ENCODE data around the gene TRPC1. TPM values are rescaled to one million over a fixed set of nuclear protein-coding genes. Genes with fewer than 3 reads are reported as not detected.

The TRPC1 gene
- total RNA-seq, 4 donors from 2014 or later = 0.91 to 11.8 (median 1.0) TPM

DNA sequence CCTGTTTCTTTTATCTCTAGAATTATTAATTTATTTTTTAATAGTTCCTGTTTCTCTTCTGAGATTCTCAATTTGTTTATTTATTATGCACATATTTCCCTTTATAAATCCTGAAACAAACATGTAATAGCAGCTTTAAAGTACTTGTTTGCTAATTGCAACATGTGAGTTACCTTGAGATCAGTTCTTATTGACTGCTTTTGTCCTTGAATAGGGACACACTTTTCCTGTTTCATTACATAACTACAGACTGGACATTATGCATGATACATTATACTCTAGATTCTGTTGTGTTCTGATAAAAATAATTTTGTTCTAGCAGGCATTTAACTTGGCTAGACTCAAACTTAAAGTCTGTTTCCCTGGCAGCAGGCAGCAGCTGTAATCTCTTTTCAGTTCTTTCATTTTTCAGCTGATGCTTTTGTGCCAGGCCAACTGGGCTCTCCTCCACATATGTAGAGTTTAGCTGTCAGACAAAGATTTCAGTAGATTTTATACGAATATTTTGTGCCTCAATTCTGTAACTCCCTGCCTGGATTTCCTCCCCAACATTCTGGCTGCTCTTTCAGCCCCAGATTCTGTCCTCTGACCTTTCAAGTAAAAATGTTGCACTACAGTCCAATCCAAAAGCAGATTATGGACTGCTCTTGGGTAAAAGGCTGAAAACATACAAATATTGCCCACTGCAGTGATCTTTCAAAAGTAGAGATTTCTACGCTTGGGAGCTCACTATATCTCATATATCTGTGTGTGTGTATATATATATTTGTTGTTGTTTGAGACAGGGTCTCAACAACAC lies 123.1 kb downstream of the TRPC1 start:
- TF ChIP-seq, protein P1, sequence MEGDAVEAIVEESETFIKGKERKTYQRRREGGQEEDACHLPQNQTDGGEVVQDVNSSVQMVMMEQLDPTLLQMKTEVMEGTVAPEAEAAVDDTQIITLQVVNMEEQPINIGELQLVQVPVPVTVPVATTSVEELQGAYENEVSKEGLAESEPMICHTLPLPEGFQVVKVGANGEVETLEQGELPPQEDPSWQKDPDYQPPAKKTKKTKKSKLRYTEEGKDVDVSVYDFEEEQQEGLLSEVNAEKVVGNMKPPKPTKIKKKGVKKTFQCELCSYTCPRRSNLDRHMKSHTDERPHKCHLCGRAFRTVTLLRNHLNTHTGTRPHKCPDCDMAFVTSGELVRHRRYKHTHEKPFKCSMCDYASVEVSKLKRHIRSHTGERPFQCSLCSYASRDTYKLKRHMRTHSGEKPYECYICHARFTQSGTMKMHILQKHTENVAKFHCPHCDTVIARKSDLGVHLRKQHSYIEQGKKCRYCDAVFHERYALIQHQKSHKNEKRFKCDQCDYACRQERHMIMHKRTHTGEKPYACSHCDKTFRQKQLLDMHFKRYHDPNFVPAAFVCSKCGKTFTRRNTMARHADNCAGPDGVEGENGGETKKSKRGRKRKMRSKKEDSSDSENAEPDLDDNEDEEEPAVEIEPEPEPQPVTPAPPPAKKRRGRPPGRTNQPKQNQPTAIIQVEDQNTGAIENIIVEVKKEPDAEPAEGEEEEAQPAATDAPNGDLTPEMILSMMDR (IDR thresholded peaks at IDR 0.05) = no peak
- no peak for TF ChIP-seq POLR2A (IDR thresholded peaks at IDR 0.05)
- intact Hi-C loops (cut with DNase I) = no loop called here
- no peak overlapping the region for H3K4me3 ChIP-seq
- no peaks in the 10 kb centered on the region for H3K9me3 ChIP-seq
- DNase-seq = no peak
- H3K27ac ChIP-seq = no peak overlapping the region
- no peaks in the 10 kb centered on the region for H3K36me3 ChIP-seq
- no peaks in the 10 kb centered on the region for H3K27me3 ChIP-seq
- WGBS, 2 donors = 27 to 30% methylated on average over 2 of the region's 2 CpGs
- H3K4me1 ChIP-seq = peaks cover 0 to 11% (median 7%) of the 10 kb centered on the region in 3 donors

DNA sequence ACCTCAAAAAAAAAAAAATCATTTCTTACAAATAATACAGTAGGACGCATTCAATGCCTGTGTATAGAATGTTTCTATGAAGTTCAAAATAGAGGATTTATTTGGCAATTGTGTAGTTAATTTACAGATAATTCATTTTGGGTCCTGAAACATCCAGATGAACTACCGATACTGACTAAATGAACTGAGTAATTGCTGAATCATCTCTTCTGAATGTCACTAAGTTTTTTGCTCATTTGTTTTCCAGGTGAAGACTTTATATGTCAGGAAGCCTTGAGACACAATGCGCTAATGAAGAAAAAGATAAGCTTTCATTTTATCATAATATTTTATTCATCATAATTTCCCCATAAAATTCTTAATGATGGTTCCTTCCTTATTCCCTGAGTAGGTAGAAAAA lies 125.3 kb downstream of the TRPC1 start:
- no peak for TF ChIP-seq POLR2A (IDR thresholded peaks at IDR 0.05)
- TF ChIP-seq, protein P1 (IDR thresholded peaks at IDR 0.05) = no peak
- Histone ChIP-seq H3K27ac (no peak overlapping the region), H3K4me1 (peaks cover 5 to 11% (median 7%) of the 10 kb centered on the region in 3 donors), H3K27me3 (no peaks in the 10 kb centered on the region), H3K9me3 (no peaks in the 10 kb centered on the region), H3K36me3 (no peaks in the 10 kb centered on the region), H3K4me3 (no peak overlapping the region)
- WGBS, 2 donors = 77 to 85% methylated on average over 3 of the region's 3 CpGs
- intact Hi-C loops (cut with DNase I) = no loop called here
- no peak for DNase-seq

DNA sequence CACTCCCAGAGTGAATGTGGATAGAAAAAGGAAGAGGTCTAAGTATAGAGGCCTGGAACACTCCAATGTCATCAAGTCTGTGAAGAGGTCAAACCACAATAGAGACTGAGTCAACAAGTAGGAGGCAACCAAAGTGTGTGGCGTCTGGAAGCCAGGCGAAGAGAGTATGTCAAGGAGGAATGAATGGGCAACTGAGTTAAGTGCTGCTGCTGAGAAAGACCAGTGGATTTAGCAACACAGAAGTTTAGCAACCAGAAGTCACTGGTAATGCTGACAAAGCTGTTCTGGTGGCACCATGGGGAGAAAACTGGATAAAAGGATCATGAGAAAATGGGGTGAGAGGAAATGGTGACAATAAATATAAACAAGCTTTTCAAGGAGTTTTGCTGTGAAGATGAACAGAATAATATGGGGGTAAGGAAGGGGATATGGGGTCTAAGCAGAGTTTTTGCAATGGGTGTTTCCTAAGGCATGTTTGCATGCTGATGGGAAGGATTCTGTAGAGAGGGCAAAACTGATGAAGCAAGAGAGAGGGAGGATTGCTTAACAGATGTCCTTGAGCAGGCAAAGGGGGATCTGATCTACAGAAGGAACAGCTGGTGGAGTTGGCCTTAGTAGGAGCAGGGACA lies 126.7 kb downstream of the TRPC1 start:
- 20 to 51% methylated on average over 2 of the region's 2 CpGs for WGBS, 2 donors

DNA sequence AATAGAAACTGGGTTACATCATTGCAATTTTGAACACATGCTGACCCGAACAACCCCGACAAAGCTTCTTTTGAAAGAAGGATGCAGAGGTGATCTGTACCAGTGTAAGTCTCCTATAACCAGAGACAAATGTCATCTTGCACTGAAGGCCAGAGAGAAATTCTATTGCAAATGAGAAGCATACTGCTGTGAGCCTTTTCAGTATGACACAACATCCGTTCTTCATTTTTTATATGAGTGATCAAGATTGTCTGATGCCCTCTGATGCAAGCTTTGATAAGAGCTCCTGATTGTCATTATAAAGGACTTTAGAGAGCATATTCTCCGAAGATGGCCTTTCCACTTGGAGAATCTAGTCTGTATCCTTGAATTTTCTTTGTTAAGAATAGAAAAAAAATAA lies 128.2 kb downstream of the TRPC1 start:
- no peaks in the 10 kb centered on the region for H3K9me3 ChIP-seq
- no peaks in the 10 kb centered on the region for H3K27me3 ChIP-seq
- H3K27ac ChIP-seq = no peak overlapping the region
- H3K36me3 ChIP-seq = no peaks in the 10 kb centered on the region
- WGBS, 2 donors = 81% methylated on average over 4 of the region's 4 CpGs
- peaks cover 5 to 11% (median 7%) of the 10 kb centered on the region in 3 donors for H3K4me1 ChIP-seq
- no peak overlapping the region for H3K4me3 ChIP-seq
- DNase-seq = no peak
- intact Hi-C loops (cut with DNase I) = no loop called here
- TF ChIP-seq, protein P1 (IDR thresholded peaks at IDR 0.05) = no peak
- TF ChIP-seq POLR2A (IDR thresholded peaks at IDR 0.05) = no peak

More for the DNA sequence above, 126.7 kb downstream of the TRPC1 start:
- peaks cover 5 to 11% (median 7%) of the 10 kb centered on the region in 3 donors for H3K4me1 ChIP-seq
- no peak overlapping the region for H3K27ac ChIP-seq
- H3K4me3 ChIP-seq = no peak overlapping the region
- H3K9me3 ChIP-seq = no peaks in the 10 kb centered on the region
- no peak for DNase-seq
- no peak for TF ChIP-seq POLR2A (IDR thresholded peaks at IDR 0.05)
- TF ChIP-seq, protein P1 (IDR thresholded peaks at IDR 0.05) = no peak
- no peaks in the 10 kb centered on the region for H3K36me3 ChIP-seq
- intact Hi-C loops (cut with DNase I) = no loop called here
- no peaks in the 10 kb centered on the region for H3K27me3 ChIP-seq

All from esophagus squamous epithelium (tissue), 5 donors.